ENCODE results near the gene SPRR1B. TPM values are rescaled to one million over a fixed set of nuclear protein-coding genes. Genes with fewer than 3 reads are reported as not detected.
A peak's percentile ranks its signal among the peaks of the same experiment; 100 is the strongest.

SPRR1B gene
- total and polyA plus RNA-seq, 9 of the 15 experiments (the other 6 are each of a cell fraction or from before 2014, with no cell fraction given): not detected

GRCh38 chr1:153040950-153041631, 10.1 kb downstream of the SPRR1B start, which contains the start of gene SPRR2D:
Gene SPRR2D, minus strand, starts transcription at chr1:153041120. Its CDS starts 774 bp downstream, at chr1:153040346.
- Histone ChIP-seq H3K4me3 (no peak within 1 kb of the TSS), H3K36me3 (ENCODE audit: control insufficient read depth, insufficient read depth, low read length) (no peaks in the 10 kb centered on the region), H3K27ac (ENCODE audit: extremely low read depth, low read depth, low read length) (peak within 1 kb of the TSS; percentile 57; the same call in 2 of the 3 replicates), H3K4me1 (replicated peaks in 1 of 2; ENCODE audit: control insufficient read depth in 2 of 2, insufficient read depth in 2 of 2, low read length in 2 of 2) (peaks cover 0 to 22% of the 10 kb centered on the region in 2 experiments; a peak in 3 of 5 replicates), H3K4me2 (ENCODE audit: insufficient read depth, low read length) (peak within 1 kb of the TSS; percentile 24; the same call in 1 of the 2 replicates), H2AFZ (ENCODE audit: low read depth, low read length) (peak within 1 kb of the TSS; percentile 3; the same call in 1 of the 2 replicates), H3K9ac (ENCODE audit: insufficient read depth in 1 of 2, low read depth in 2 of 2, low read length in 2 of 2) (0 out of 4 replicates have a peak within 1 kb of the TSS, but pooled peaks of 1 of the 2 experiments have one; percentile 6), H3K9me1 (ENCODE audit: control insufficient read depth, insufficient read depth, low read length) (no peaks in the 10 kb centered on the region), H3K27me3 (ENCODE audit: control insufficient read depth in 2 of 2, insufficient read depth in 2 of 2, low read length in 2 of 2) (no peaks in the 10 kb centered on the region), H4K20me1 (replicated peaks; ENCODE audit: control insufficient read depth, insufficient read depth, low read length) (no peaks in the 10 kb centered on the region), H3K79me2 (ENCODE audit: control insufficient read depth, insufficient read depth, low read length) (no peaks in the 10 kb centered on the region), H3K9me3 (replicated peaks; ENCODE audit: control insufficient read depth, insufficient read depth, low read depth, low read length) (no peaks in the 10 kb centered on the region)
- peak in 1 of 4 experiments; percentile 35 for DNase-seq (ENCODE audit: extremely low read depth in 1 of 4, low spot score in 3 of 4)
- WGBS (ENCODE audit: insufficient coverage, low coverage, missing lambda C conversion rate): 1% methylated on average over 4 of the region's 4 CpGs
- POLR2A ChIA-PET: no interaction called here
- CTCF ChIA-PET (ENCODE audit: low intra/inter-chr PET ratio): no interaction called here
- in situ Hi-C loops (cut with MboI): no loop called here
- no TSS peak for BruUV-seq (replicated peaks)
- FAIRE-seq: no peak
- peak; percentile 83 for ATAC-seq
- intact Hi-C loops (cut with micrococcal nuclease): no loop called here
- TF ChIP-seq CHAMP1 (IDR thresholded peaks at IDR 0.05) (no peak), AFF4 (CRISPR knock-in tag; IDR thresholded peaks at IDR 0.05) (no peak), CBFB (CRISPR knock-in tag; IDR thresholded peaks at IDR 0.05) (no peak), SMAD4 (CRISPR knock-in tag; conservative IDR thresholded peaks at IDR 0.05) (no peak), ARID1B (IDR thresholded peaks at IDR 0.05) (peak; percentile 69), SAFB2 (IDR thresholded peaks at IDR 0.05; ENCODE audit: borderline replicate concordance, low read depth, low read length, severe bottlenecking) (no peak)
